GM21529 (cell line): ENCODE measurements around the gene PIK3C2B.
A peak's percentile ranks its signal among the peaks of the same experiment; 100 is the strongest.
"Not testable (repeated sequence)": the region's sequence is repeated elsewhere in the genome, so short reads cannot be mapped to it uniquely, and the experiment has no call there.

ENCODE experiments used
- ATAC-seq: cut with Tn5 transposase; IDR thresholded peaks from one replicate; pipeline ENCODE4 v1.9.1; 2021; ENCODE audit not compliant: unreplicated experiment

The PIK3C2B gene

DNA sequence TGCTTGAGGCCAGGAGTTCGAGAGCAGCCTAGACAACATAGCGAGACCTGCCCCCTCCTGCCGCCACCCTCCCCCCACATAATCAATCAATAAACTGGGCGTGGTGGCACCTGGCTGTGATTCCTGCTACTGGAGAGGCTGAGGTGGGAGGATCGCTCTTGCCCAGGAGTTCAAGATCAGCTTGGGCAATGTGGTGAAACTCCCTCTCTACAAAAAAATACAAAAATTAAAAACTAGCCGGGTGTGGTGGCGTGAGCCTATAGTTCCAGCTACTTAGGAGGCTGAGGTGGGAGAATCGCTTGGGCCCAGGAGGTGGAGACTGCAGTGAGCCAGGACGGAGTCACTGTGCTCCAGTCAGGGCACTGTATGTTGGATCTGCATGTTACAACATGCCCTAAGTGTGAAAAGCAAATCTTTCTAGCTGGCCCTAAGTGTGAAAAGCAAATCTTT, 14.6 kb upstream of the PIK3C2B start:
- no peak for ATAC-seq

GRCh38 chr1:204507317-204508105, 12.9 kb upstream of the PIK3C2B start:
- ATAC-seq, result peak; percentile 10

DNA sequence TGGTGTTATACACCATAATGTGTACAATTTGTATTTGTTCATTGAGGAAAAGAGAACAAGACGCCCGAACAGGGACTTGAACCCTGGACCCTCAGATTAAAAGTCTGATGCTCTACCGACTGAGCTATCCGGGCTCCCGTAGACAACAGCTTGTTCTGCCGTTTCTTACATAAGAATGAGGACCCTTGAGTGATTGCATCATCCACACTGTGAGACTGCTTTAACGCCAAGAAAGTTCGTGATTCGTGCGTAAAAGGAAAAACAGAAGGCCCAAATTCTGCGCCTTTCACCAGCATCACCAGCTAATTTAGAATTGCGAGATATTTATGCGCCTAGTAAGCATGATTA, 12.3 kb upstream of the PIK3C2B start:
- ATAC-seq, result peak; percentile 46

- ATAC-seq, result peak; percentile 70
Observed at GRCh38 chr1:204506201-204506968, 11.8 kb upstream of the PIK3C2B start.

GRCh38 chr1:204505674-204506200, 11.1 kb upstream of the PIK3C2B start:
- ATAC-seq, result no peak

DNA sequence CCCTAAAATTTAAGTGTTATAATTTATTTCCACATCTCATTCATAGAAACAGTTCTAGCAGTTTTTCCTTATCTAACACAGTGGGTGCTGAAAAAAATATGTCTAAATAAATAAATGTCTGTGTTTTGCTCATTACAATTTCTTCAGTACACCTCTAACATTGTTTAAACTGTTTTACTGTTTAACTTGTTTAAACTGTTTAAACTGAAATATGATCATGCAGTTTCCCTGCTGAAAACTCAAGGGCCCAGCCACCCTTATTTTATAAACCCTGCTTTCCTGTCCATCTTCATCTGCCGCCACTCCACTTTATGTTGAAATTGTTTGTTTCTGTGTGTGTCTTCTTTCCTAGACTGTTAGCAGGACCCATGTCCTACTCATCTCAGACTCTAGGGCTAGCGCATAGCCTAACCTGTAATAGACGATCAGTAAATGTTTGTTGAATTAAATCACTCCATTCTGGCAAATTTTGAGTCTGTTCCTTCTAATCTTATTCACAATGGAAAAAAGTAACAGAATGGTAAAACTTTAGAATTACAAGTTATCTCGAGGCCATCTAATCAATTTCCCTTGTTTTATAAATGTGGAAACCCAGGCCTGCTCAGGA, 9.4 kb upstream of the PIK3C2B start:
- no peak for ATAC-seq

GRCh38 chr1:204503122-204503912, 8.7 kb upstream of the PIK3C2B start:
- no peak for ATAC-seq

DNA sequence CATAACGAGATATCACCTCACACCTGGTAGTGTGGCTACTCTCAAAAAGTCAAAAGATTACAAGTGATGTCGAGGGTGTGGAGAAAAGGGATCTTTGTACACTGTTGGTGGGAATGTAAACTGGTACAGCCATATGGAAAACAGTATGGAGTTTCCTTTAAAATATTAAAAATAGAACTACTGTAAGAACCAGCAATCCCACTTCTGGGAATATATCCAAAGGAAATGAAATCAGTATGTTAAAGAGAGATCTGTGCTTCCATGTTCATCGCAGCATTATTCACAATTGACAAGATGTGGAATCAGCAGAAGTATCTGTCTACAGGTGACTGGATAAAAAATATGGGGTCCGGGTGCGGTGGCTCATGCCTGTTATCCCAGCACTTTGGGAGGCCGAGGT, 7.6 kb upstream of the PIK3C2B start:
- ATAC-seq, result no peak

GRCh38 chr1:204499511-204500468, 5.2 kb upstream of the PIK3C2B start:
- ATAC-seq, result no peak

GRCh38 chr1:204498981-204499380, 4.4 kb upstream of the PIK3C2B start:
- ATAC-seq, result no peak

GRCh38 chr1:204495777-204496176, 1.2 kb upstream of the PIK3C2B start:
- no peak for ATAC-seq

DNA sequence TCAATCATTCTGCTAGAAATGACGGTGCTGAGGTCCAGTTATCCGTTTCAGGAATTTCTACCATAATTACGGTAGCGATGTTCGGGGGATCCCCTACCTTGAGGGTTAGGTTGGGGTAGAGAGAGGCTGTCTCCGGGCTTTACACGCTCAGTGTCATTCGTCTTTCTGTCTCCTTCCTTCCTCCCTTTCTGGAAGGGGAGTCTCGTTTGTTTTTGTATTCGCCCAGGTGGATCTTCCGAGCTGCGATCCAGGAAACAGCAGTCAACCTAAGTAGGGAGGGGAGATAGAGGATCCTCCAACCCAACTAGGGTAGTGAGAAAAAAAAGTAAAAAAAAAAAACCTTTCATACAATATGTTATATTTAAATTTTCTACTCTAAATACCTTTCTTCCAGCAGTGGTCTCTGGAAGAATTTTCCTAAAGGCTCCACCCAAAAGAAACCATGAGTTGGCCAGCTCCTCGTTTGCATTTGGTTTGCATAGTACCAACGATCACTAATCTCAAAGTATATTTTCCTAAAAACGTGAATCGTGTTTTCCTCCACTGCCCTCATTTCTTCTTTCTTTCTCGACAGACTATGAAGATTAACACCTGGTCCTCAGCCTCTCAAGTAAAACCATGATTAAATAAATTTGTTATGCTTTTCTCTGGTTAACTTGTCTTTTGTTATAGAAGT, 611 bp upstream of the PIK3C2B start:
- peak; percentile 34 for ATAC-seq

- ATAC-seq, result peak; percentile 39
Observed at GRCh38 chr1:204493984-204494280, 673 bp downstream of the PIK3C2B start.

DNA sequence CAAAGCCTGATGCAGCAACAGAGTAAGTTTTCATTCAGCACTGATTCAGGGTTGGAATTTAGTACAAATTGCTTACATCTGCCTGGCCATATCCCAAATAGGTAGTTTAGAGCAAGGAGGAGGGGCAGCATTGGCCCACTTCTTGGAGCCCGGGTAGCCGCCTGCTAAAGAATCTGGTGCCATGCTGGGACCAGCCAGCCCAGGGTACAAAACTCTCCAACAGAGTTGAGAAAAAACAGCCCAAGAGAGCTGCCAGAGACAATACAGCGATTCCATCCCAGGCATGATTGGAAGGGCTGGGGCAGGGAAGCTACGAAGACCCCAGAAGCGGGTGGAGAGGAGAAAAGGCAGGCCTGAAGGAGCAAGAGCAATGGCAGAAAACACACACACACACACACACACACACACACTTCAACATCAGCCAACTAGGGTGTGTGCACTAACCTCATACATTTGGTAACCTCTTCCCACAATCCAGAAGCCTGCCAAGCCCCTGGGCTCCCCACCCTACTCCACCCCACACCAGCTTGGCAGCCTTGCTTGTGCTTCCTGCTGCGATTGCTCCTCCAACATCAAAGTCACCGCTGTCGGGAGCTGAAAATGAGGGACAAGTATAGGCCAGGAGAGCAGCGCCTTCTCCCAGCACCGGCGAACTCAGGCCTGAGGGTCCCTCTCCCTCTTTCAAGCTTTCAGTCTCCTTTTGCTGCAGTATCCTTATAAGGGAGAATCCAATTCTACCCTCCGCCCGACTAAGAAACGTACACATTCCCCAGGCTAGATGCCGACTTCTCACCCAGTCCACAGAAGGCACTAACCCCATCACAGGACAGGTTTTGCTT, 1.2 kb downstream of the PIK3C2B start:
- ATAC-seq, result no peak

GRCh38 chr1:204491655-204492054, 3.0 kb downstream of the PIK3C2B start:
- no peak for ATAC-seq

- no peak for ATAC-seq
Observed at GRCh38 chr1:204487256-204487615, 7.4 kb downstream of the PIK3C2B start.

DNA sequence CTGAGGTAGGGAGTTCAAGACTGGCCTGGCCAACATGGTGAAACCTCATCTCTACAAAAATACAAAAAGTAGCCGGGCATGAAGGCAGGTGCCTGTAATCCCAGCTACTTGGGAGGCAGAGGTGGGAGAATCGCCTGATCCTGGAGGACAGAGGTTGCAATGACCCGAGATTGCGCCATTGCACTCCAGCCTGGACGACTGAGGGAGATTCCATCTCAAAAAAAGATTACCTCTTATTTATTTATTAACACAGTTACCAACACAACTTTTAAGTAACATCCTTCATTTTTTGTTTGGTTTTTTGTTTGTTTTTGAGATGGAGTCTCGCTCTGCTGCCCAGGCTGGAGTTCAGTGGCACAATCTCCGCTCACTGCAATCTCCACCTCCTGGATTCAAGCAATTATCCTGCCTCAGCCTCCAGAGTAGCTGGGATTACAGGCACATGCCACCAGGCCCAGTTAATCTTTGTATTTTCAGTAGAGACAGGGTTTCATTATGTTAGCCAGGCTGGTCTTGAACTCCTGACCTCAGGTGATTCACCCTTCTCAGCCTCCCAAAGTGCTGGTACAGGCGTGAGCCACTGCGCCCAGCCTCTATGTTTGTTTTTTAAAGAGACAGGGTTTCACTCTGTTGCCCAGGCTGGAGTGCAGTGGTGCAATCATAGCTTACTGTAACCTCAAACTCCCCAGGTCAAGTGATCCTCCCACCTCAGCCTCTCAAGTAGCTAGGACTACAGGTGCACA, 7.9 kb downstream of the PIK3C2B start:
- not testable (repeated sequence) for ATAC-seq

DNA sequence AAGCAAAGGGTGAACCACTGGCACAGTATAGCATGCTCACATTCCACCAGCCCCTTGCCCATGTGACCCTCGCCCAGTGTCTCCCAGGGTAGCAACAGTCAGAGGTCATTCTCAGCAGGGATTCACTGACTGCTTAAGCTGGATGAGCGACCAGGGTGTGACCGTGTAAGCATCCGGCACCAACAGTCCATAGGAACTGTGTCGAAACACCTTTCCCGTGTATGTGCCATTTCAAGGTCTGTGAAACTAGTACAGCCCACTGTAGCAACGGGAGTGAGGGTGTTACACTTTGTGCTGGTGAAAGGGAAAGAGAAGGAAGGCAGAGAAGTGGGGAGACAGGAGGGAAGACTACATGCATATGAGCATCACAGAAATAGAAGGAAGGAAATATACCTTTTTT, 10.8 kb downstream of the PIK3C2B start:
- ATAC-seq, result no peak
